ENCODE results near the gene IFITM2.
"Not testable (repeated sequence)": the region's sequence is repeated elsewhere in the genome, so short reads cannot be mapped to it uniquely, and the experiment has no call there.

Gene IFITM2

GRCh38 chr11:349270-349954 is 41.8 kb downstream of the IFITM2 start:
- DNase-seq, result not testable (repeated sequence)

- not testable (repeated sequence) for DNase-seq
Measured at GRCh38 chr11:350033-350722, 42.6 kb downstream of the IFITM2 start.

- DNase-seq, result no peak
Measured at GRCh38 chr11:350723-351255, 43.2 kb downstream of the IFITM2 start.

DNA sequence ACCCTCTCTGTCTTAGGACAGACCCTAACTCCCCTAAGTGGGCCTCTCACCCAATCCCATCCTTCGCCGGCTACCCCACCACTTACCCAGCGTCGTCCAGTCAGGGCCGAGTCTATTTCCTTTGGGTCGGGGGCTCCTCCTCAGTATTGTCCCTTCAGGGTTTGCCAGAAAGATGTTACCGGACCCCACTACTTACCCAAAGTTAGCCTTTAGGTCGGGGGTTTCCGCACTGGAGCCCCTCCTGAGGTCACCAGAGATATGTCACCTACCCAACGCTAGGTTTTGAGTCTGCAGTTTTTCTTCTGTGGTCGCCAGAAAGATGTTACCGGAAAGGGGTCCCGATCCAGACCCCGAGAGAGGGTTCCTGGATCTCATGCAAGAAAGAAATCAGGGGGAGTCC is 43.8 kb downstream of the IFITM2 start:
- no peak for DNase-seq

DNA sequence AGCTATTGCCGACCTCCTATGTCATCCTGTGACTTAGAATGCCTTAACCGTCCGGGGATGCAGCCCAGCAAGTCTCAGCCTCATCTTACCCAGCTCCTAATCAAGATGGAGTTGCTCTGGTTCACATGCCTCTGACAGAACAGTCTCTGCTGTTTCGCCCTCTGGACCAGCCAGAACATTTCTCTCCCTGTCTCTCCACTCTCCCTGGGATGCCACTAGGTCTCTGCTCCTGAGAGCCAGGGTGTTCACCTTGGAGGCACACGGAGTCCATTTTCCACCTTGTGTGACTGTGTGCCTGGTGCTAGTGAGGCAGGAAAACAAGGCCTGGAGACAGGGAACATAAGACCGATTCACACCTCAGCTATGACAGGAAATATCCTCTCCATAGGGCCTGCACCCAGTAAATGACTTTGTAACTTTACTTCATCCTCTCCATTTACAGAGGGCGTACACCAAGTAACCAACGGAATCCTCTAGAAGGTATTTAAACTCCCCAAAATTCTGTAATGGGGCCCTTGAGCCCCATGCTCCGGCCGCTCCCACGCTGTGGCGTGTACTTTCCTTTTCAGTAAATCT is 44.9 kb downstream of the IFITM2 start:
- DNase-seq, result no peak

DNA sequence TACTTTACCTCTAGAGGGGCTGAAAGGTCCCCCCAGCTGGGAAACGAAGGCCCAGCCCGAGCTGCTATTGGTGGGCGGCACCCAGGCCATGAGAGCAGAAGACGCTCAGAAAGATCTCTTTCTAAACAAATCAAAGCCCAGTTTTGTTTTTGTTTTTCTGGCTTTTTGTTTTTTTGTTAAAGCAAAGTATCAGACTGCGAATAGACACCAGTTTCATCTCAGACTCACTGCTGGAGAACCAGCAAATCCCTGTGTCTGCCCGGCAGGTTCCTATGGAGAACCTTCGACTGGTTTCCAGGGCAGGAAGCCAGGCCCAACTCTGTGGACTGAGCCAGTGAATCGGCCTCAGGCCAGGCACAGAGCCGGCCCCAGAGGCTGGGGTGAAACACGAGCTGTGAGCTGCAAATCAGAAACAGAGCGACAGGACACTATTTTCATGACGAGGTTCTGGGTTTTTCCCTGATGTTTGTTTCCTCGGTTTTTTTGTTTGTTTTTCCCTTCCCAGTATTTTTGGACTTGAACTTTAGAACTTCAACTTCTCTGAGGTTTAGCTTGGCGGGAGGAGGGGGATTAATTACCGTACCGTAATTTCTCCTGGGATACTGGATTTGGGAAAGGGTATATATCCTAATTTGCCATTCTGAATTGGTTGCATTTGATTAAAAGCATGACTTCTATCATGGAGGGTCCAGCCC is 45.7 kb downstream of the IFITM2 start:
- DNase-seq, result peak; percentile 74

DNA sequence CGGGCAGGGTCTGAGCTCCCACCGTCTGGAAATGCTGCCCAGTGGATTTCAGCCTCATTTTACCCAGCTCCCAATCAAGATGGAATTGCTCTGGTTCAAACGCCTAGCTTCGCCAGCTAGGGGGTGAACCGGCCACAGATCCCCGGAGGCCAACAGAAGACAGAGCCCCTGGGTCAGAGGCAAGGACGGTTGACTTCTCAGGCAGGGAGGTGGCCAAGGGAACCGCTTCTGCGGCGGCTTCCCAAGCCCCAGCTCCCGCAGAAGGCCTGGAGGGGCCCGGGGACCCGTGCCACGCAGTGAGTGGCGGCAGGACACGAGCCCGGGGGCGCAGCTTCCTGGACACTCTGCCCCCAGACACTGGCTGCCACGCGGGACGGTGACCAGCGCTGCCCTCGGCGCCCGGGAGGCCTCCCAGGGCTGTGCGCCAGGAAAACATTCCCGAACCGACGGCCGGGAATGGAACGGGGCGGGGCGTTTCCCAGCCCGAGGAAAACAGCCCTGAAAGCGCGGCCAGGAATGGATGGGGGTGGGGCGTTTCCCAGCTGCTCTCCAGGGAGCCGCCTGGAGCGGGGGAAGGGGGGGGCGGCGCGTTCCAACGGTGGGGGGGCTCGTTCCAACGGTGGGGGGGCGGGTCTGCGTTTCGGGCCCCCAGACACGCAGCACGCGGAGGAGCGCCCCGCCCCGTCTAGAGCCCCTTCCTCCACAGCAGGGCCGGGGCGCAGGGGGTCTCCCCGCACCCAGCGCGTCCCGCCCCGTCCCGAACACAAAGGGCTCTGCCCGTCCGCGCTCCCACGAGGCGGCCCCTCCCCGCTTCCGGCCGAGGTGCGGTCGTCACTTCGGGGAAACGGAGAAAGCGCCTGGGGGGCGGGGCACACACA is 48.2 kb downstream of the IFITM2 start:
- peak; percentile 75 for DNase-seq

DNA sequence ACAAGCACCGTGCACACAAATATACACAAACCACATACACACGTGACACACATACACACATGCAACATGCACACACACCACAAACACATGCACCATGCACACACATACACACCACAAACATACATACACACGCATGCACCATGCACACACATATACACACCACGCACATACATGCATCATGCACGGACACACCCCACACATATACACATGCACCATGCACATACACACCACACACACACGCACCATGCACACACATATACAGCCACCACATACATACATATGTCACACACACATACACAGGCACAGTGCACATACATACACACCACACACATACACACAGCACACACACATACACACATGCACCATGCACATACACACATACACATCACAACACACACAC is 49.0 kb downstream of the IFITM2 start:
- no peak for DNase-seq

GRCh38 chr11:357582-357981 is 50.0 kb downstream of the IFITM2 start:
- DNase-seq, result no peak

DNA sequence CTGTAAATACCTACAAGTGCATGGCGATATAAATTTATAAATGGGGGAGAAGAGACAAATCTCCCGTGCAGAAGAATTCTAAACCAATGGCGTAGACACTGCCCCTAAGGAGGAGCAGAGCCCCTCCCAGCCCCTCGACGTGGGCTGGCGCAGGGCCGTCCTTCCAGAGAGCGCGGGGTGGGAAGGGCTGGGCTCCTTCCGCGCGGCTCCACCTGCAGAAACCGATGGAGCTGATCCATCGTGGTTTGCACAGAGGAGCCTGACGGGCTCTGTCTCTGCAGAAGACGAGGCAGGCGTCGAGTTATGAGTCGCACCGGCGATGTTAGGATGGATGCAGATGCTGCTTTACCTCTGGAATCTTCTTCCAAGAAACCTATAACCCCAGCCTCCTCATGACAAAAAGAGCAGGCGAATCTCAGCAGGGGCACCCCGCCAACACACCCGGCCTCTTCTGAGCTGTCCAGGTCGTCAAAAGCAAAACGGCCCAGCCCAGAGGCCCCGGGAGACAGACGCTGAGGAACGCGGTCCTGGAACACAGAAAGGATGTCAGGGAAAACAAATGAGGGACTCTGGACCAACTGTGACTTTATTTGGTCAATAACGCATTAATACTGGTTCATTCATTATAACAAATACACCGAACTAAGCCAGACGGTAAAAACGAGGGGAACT is 50.6 kb downstream of the IFITM2 start:
- DNase-seq, result no peak

Measured in midbrain (tissue), 1 donor.